Hematopoietic multipotent progenitor cell (in vitro differentiated cells): ENCODE measurements around the gene BSPH1. TPM values are rescaled to one million over a fixed set of nuclear protein-coding genes. Genes with fewer than 3 reads are reported as not detected.
"Not testable (repeated sequence)": the region's sequence is repeated elsewhere in the genome, so short reads cannot be mapped to it uniquely, and the experiment has no call there.

Experiments used
- DNase-seq, 3 donors: peaks; one replicate each; pipeline ENCODE4 v3.0.0-alpha.2; 2011 to 2015; ENCODE audit warnings: low read depth in 2 of 3, low spot score in 2 of 3
- total RNA-seq: library from RNA; depleted of rRNA; stranded (reverse); fragments of >200 nt; gene quantifications from one replicate; pipeline ENCODE4 v1.2.3, GENCODE V29; 2012

BSPH1 gene, protein sequence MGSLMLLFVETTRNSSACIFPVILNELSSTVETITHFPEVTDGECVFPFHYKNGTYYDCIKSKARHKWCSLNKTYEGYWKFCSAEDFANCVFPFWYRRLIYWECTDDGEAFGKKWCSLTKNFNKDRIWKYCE
- not detected for total RNA-seq

DNA sequence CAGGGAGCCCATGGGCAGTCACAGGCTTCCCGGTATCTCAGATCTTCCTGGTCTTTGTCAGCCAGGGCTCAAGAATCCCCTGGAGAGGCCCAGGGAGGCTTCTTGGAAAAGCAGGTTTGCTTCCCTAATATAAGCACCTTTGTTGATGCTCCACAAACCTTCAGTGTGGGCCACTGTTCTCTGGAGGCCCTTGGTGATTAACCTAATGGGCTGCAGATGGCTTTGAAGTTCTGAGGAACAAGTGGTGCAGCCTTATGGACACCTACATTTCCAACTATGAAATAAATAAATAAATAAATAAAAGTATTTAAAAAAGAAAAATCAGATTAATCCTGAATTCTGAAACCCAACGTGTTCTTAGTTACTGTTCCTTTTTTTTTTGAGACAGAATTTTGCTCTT is at the start of gene BSPH1:
TSS of gene BSPH1 (minus strand) at position 101 of the 400 bp plus-strand sequence. CDS start at position 12, 89 bp downstream.
- no peak for DNase-seq

DNA sequence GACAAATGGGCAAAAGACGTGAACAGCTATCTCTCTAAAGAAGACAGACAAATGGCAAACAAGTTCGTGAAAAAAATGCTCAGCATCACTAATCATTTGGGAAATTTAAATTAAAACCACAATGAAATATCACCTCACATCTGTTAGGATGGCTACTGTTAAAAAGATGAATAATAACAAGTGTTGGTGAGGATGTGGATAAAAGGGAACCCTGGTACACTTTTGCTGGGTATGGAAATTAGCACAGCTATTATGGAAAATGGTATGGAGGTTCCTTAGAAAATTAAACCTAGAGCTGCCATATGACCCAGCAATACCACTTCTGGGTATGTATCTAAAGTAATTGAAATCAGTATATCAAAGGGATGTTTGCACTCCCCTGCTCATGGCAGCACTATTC is 44.8 kb upstream of the BSPH1 start:
- no peak for DNase-seq

DNA sequence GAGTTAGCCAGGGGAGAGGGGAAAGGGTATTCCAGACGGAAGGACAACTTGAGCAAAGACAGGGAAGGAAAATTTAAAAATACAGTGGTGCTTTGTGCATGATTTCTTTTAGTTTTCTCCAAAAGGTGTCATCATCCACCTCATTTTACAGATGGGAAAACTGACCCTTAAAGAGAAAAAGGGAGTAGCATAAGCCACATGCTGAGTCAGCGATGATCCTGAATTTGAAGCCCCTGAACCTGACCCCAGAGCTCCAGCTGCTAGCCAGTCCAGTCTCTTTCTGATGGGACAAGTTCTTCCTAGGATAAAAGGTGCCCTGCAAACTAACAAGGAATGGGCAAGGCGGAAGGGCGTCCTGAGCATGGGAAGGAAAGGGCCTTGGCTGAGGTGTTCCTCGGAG is 41.6 kb upstream of the BSPH1 start:
- DNase-seq = no peak

DNA sequence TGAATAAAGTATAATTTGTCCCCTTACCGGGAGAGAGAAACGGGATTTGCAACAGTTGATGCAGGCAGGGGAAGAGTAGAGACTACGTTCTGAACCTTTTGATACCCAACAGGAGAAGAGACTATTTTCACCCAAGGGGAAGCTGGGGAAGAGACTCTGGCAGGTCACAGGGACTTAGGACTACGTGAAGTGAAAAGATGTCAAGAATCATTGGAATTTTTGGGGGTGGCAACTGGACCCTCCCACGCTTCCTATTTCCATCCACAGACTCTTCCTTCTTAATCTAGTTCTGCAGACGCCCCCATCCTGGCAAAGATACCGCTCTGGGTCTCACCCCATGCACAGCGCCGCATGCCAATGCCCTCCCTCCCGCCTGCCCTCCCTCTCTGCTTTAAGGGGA is 38.1 kb upstream of the BSPH1 start:
- DNase-seq = no peak

DNA sequence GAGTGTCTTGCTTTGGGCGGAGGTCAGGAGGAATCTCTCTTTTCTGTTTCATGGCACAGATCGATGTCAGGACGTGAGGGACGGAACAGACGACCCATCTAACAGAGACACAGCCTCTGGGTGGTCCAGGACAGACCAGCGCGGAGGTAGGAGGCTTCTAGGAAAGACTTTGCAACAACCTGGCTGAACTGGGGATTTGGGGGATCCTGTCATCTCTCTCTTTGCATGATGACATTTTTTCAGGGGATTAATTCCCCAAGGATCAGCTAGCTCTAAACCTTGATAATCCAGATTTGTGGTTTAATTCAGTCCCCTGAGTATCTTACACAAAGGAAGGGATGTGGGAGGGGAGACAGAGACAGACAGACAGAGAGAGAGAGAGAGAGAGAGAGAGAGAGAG is 37.5 kb upstream of the BSPH1 start:
- no peak for DNase-seq

DNA sequence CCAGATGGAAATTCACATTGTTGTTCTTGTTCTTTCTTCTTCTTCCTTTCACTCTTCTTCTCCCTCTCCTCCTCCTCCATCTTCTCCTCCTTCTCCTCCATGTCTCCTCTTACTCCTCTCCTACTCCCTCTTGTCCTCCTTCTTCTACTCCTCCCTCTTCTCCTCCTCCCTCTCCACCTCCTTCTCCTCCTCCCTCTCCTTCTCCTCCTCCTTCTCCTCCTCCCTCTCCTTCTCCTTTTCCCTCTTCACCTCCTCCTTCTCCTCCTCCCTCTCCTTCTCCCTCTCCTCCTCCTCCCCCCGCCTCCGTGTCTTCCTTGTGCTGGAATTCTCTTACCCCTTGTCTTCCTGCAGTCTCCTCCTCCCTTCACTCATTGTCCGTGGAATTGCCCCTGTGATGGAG is 33.5 kb upstream of the BSPH1 start:
- no peak for DNase-seq

- DNase-seq = no peak
Observed at GRCh38 chr19:48023518-48023917, 31.5 kb upstream of the BSPH1 start.

- DNase-seq = no peak
Observed at GRCh38 chr19:48023011-48023410, 31.0 kb upstream of the BSPH1 start.

DNA sequence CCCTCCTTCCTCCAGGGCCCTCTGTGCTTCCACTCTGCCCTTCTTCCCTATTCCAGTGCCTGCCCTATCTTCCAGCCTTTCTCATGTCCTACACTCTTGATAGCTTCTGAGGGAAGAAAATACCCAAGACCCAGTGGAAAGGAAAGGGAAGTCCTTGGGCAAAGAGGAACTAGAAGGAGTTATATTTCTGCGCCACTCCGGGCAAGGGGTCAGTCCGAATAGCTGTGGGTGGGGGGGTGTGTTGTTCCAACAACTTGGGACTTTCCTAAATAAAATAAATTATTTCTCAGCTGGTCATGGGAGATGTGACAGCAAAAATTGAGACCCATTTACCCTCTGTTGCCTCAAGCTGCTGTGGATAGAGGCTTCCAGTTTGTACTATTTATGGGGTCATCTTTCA is 28.7 kb upstream of the BSPH1 start:
- DNase-seq = no peak

GRCh38 chr19:48010932-48011758 is 19.2 kb upstream of the BSPH1 start:
- no peak for DNase-seq

DNA sequence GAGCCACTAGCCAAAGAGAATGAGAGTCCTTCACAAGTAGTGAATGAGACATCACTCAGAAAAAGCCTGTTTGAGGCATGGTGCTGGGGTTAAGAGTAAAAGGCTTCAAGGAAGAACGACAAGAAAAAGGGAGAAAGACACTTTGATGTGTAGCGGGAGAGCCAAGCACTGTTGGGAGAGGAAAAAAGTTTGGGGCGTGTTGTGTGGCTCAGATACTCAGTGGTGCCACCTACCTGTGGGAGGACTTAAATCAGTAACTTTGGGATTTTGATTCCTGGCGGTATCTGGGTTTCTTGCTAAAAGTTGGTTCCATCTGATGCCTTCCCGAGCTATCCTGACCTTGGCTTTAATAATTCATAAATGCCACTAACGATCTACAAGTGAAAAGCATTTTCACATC is 14.8 kb upstream of the BSPH1 start:
- no peak for DNase-seq

GRCh38 chr19:48004236-48004635 is 12.3 kb upstream of the BSPH1 start:
- DNase-seq = no peak

DNA sequence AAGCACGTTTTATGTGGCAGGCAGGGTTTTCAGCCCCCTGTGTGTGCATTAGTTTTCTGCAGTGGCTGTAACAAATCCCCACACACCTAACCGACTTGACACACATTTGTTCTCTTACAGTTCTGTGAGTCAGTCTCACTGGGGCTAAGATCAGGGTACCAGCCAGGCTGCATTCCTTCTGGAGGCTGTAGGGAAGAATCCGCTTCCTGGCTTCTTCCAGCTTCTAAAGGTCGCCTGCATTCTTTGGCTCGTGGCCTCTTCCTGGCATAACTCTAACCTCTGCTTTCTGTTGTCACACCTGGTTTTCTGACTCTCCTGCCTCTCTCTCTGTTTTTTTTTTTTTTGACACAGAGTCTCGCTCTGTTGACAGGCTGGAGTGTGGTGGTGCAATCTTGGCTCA is 8.9 kb upstream of the BSPH1 start:
- DNase-seq = no peak

- DNase-seq = no peak
Observed at GRCh38 chr19:47998800-47999199, 6.8 kb upstream of the BSPH1 start.

DNA sequence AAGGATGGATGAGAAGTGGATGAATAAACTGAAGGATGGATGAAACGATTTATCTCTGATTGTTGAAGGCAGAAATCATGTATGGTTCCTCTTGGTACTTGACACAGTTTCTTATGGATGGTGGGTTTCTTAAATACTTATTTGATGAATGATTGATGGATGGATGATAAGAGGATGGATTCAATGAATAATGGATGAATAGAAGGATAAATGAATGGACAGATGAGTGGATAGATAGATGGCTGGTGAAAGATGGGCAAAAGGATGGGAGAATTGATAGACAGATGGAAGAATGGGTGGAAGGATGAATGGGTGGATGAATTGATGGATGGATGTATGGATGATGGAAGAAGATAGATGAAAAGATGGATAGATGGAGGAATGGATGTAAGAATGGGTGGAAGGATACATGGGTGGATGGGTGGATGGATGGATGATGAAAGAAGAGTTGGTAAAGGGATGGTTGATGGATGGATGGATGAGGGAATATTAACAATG is 4.3 kb upstream of the BSPH1 start:
- DNase-seq = no peak

DNA sequence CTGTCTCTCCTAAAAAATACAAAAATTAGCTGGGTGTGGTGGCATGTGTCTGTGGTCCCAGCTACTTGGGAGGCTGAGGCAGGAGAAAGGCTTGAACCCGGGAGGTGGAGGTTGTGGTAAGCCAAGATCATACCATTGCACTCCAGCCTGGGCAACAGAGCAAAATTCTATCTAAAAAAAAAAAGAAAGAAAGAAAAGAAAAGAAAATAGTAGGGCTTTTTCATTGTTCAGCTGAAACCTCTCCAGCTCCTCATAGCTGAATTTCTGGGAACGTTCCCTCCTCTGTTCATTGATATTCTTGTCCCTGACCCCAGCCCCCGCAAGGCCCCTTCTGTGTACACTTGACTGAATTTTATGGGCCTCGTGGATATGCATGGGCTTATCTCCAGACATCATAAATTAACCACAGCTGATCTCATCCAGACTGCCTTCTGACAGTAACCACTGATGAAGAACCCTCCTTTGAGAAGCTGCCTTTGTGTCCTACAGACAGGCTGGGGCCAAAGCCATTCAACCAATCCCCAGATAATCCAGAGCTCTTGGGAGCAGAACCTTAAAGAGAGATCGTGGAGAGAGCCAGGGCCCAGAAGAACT is 2.3 kb upstream of the BSPH1 start, which contains the start of gene ELSPBP1:
TSS of gene ELSPBP1 (plus strand) at position 424 of the 594 bp plus-strand sequence. CDS start 14,036 bp downstream, outside the sequence.
- DNase-seq = no peak

DNA sequence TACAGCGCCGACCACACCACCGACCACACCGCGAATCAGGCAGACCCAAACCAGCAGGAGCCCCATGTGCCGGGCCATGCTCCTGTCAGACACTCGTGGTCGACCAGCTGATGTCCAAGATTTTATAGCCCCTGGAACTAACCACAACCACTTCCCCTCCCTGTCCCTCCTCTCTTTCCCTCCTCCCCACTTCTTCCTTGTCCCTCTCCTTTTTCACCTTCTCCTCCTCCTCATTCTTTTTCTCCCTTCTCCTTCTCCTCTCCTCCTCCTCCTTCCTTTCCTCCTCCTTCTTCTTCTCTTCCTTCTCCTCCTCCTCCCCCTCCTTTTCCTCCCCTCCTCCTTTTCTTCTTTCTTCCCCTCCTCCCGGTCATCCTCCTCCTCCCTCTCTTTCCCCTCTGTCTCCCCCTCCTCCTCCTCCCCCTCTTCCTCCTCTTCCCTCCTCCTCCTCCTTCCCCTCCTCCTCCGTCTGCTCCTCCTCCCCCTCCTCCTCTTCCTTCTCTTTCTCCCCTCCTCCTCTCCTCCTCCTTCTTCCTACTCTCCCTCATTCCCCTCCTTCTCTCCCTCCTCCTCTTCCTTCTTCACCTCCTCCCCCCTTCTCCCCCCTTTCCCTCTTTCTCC is 670 bp downstream of the BSPH1 start:
- DNase-seq = no peak

- peak in 1 of 3 donors; percentile 13 for DNase-seq
Observed at GRCh38 chr19:47973529-47973928, 18.4 kb downstream of the BSPH1 start.

- not testable (repeated sequence) for DNase-seq
Observed at GRCh38 chr19:47955936-47956335, 36.0 kb downstream of the BSPH1 start.

GRCh38 chr19:47952132-47952531 is 39.8 kb downstream of the BSPH1 start:
- not testable (repeated sequence) for DNase-seq

GRCh38 chr19:47949852-47950521 is 42.0 kb downstream of the BSPH1 start:
- not testable (repeated sequence) for DNase-seq
